IPS-18c (cell line): ENCODE results near the gene MARCHF2.

Source experiments
- H3K4me3 ChIP-seq: 2 replicates; pipeline ENCODE4 v1.7.0; 2013; ENCODE audit warnings: low read depth, mild to moderate bottlenecking, low read length, moderate library complexity; ENCODE audit not compliant: insufficient read depth
- H3K9me3 ChIP-seq: one replicate; pipeline ENCODE4 v1.6.1; 2013; ENCODE audit warnings: mild to moderate bottlenecking, low read length, moderate library complexity; ENCODE audit not compliant: control insufficient read depth, insufficient read depth

Gene MARCHF2

DNA sequence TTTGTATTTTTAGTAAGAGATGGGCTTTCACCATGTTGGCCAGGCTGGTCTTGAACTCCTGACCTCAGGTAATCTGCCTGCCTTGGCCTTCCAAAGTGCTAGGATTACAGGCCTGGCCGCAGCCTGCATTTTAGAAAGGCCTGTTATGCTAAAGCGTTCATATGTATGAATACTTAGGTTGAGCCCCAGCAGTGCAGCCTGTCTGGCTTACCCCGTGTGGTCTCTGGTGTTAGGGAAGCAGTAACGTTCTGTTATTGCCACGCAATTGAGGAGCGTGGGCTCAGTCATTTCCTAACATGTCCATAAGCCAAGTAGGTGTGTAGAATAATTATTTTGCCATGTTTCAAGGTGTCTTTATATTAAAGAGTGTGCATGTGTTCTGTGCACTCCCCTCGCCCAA lies 46.0 kb downstream of the MARCHF2 start:
- Histone ChIP-seq H3K4me3 (no peak overlapping the region), H3K9me3 (no peaks in the 10 kb centered on the region)

GRCh38 chr19:8459520-8460270 lies 46.6 kb downstream of the MARCHF2 start:
- Histone ChIP-seq H3K9me3 (no peaks in the 10 kb centered on the region), H3K4me3 (no peak overlapping the region)

- Histone ChIP-seq H3K4me3 (no peak overlapping the region), H3K9me3 (no peaks in the 10 kb centered on the region)
Measured at GRCh38 chr19:8460516-8461298, 47.6 kb downstream of the MARCHF2 start.

- no peak overlapping the region for H3K4me3 ChIP-seq
- no peaks in the 10 kb centered on the region for H3K9me3 ChIP-seq
Measured at GRCh38 chr19:8461376-8461775, 48.3 kb downstream of the MARCHF2 start.

DNA sequence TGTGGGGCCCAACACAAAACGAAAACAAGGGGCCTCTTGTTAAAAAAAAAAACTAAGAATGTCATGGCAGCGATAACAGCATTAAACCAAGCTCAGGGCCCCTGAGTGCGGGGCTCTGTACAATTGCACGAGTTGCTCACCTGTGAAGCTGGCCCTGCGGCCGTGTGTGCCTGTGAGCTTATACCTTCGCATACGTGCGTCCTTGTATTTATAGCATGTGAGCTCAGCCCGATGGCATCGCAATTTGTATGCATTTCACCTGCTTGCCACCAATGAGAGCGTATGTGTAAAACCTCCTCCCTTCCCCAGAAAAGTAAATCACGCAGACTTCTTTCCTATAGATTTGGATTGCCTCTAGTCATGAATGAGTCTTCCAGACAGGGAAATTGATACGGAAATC lies 48.8 kb downstream of the MARCHF2 start:
- Histone ChIP-seq H3K4me3 (no peak overlapping the region), H3K9me3 (no peaks in the 10 kb centered on the region)

GRCh38 chr19:8462571-8462970 lies 49.5 kb downstream of the MARCHF2 start:
- H3K4me3 ChIP-seq, result no peak overlapping the region
- H3K9me3 ChIP-seq, result no peaks in the 10 kb centered on the region

- H3K4me3 ChIP-seq, result no peak overlapping the region
- no peaks in the 10 kb centered on the region for H3K9me3 ChIP-seq
Measured at GRCh38 chr19:8463365-8463764, 50.3 kb downstream of the MARCHF2 start.

DNA sequence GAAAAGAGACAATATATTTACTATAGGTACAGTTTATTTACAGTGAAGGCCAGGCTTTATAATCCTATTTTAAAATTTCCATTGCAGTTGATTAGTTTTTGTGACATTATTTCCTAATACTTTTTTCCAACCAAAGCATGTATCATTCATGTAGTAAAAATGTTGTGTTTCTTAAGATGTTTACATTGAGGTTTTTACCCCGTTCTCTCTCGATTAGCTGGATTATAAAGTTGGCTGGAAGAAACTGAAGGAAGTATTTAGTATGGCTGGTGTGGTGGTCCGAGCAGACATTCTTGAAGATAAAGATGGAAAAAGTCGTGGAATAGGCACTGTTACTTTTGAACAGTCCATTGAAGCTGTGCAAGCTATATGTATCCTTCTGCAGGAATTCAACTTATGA lies 52.9 kb downstream of the MARCHF2 start:
- H3K9me3 ChIP-seq, result no peaks in the 10 kb centered on the region
- H3K4me3 ChIP-seq, result no peak overlapping the region

DNA sequence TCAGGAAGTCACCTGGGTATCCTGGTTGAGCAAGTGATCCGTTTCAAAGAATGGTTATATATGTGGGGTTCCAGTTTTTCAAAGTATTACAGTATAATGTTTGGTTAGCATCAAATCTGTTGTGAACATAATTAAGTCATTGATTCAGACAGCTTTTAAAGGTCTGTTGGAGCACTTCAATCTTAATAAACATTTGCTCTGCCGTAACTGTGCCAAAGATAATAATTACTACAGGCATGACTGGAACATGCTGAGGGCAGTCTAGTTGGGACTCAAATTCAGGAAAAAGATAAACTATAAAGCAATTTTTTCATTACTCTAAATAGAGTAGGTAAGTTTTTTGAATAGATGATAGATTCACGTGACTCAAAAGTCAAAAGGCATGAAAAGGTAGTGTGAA lies 55.0 kb downstream of the MARCHF2 start:
- no peaks in the 10 kb centered on the region for H3K9me3 ChIP-seq

DNA sequence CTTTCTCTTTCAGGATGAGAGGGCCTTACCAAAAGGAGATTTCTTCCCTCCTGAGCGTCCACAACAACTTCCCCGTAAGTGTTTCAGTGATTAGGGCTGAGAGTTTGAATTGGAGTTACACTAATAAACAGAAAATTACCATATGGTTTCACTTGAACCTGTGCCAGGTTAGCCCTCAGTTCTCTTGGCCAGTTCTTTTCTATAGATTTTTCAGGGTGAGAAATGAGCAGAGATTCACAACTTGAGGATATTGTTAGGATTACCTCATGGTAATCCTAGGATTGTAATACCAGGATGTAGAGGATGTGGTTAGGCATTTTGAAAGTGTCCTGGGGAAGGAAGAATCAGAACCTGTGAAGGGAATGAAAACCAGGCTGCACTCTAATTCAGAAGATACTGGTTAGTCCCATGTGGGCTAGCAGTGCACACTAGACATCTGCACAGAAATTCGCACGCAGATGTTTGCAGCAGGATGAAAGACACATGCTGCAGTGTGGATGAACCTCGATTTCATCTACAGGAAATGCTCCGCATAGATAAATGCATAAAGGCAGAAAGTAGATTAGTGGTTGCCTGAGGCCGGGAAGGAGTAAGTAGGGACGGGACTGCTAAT lies 55.8 kb downstream of the MARCHF2 start:
- no peak overlapping the region for H3K4me3 ChIP-seq
- no peaks in the 10 kb centered on the region for H3K9me3 ChIP-seq

More for the DNA sequence above, 55.0 kb downstream of the MARCHF2 start:
- H3K4me3 ChIP-seq, result no peak overlapping the region

GRCh38 chr19:8469613-8470368 lies 56.7 kb downstream of the MARCHF2 start:
- H3K9me3 ChIP-seq, result no peaks in the 10 kb centered on the region
- H3K4me3 ChIP-seq, result no peak overlapping the region

GRCh38 chr19:8473648-8474476 lies 60.8 kb downstream of the MARCHF2 start:
- Histone ChIP-seq H3K9me3 (no peaks in the 10 kb centered on the region), H3K4me3 (no peak overlapping the region)

DNA sequence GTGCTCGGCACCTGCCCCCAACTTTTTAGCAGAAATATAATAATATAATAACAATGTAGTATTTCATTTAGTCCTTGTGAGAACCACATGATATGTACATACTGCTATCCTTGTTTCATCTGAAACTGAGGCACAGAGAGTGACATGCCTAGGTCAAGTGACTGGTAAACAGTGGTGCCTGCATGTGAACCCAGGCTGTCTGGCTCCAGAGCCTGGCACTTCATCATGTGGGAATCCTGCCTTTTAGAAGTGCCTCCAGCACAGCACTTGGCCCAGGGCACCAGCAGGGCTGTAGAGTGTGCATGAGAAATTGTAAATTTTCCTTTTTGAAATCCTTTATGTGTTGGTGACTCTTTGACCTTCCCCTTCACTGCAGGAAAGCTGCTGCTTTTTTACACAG lies 61.9 kb downstream of the MARCHF2 start:
- Histone ChIP-seq H3K9me3 (no peaks in the 10 kb centered on the region), H3K4me3 (no peak overlapping the region)

- Histone ChIP-seq H3K9me3 (no peaks in the 10 kb centered on the region), H3K4me3 (no peak overlapping the region)
Measured at GRCh38 chr19:8476524-8476923, 63.4 kb downstream of the MARCHF2 start.

DNA sequence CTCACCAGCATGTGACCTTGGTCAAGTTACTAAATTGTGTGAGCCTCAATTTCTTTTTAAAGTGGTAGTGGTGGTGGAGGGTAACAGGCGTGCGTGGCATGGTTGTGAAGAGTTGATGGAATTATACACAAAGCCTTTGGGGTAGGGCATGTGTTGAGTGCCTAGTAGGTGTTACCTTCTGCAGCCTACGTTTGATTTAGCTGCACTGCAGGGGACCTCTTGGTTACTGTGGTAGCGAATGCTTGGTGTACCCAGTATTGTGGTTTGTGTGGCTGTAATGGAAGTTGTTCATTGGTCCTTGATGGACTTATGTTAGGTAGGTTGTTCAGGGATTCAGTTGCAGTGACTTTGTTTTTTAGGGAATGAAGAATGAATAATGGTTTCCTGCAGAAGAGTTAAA lies 64.8 kb downstream of the MARCHF2 start:
- no peaks in the 10 kb centered on the region for H3K9me3 ChIP-seq
- H3K4me3 ChIP-seq, result no peak overlapping the region

DNA sequence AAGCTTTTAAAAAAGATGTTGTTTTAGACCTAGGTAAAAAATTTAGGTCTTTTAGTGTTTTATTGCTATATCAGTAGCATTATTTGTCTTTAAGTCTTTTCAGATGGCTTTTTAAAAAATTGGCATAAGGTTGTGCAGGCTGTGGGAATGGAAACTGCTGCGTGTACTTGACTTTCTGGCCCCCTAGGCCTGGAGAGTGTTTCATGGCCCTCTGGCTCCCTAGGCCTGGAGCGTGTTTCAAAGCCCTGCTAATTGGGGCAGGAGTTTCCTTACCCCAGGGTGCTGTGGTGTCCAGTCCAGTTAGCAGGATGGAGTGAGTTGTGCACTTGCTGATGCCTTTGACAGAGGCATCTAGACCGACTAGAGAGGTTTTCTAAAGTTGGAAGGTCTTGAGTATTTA lies 65.5 kb downstream of the MARCHF2 start:
- no peak overlapping the region for H3K4me3 ChIP-seq

DNA sequence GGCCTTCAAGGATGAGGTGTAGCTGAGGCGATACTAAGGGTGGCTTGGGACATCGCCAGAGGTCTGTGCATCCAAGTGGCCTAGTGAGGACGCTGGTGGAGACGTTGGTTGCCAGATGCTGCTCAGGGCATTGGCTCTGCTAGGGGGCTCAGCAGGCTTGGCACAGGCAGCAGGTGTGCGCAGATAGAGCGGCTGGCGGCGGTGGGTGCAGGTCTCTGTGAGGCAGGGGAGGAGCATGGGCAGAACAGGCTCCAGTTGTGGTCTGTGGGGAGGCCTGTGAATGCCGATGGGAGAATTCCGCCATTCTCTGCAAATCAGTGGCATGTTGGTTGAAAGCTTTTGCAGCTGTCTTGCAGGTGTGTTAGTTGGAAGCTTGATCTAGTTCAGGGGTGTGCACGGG lies 68.1 kb downstream of the MARCHF2 start:
- Histone ChIP-seq H3K9me3 (no peaks in the 10 kb centered on the region), H3K4me3 (no peak overlapping the region)

More for the DNA sequence above, 65.5 kb downstream of the MARCHF2 start:
- no peaks in the 10 kb centered on the region for H3K9me3 ChIP-seq
